GM18858 (cell line): Measurements from ENCODE around the gene SEMA4C.

Experiments
- ATAC-seq: cut with Tn5 transposase; IDR thresholded peaks from one replicate; pipeline ENCODE4 v1.9.1; 2021; ENCODE audit not compliant: unreplicated experiment

Gene SEMA4C

GRCh38 chr2:96869822-96870625, at the start of gene SEMA4C:
TSS of gene SEMA4C (minus strand) at chr2:96870080. CDS start at chr2:96867886, 2,194 bp downstream.
- ATAC-seq, result no peak

GRCh38 chr2:96918754-96919550, 49.1 kb upstream of the SEMA4C start:
- no peak for ATAC-seq

- no peak for ATAC-seq
Observed at GRCh38 chr2:96918092-96918753, 48.3 kb upstream of the SEMA4C start.

GRCh38 chr2:96916646-96917543, 47.0 kb upstream of the SEMA4C start:
- no peak for ATAC-seq

GRCh38 chr2:96916156-96916630, 46.3 kb upstream of the SEMA4C start:
- ATAC-seq, result no peak

- ATAC-seq, result no peak
Observed at GRCh38 chr2:96914332-96914731, 44.5 kb upstream of the SEMA4C start.

GRCh38 chr2:96913398-96914202, 43.7 kb upstream of the SEMA4C start:
- ATAC-seq, result no peak

- no peak for ATAC-seq
Observed at GRCh38 chr2:96913117-96913397, 43.2 kb upstream of the SEMA4C start.

GRCh38 chr2:96912346-96913116, 42.7 kb upstream of the SEMA4C start:
- ATAC-seq, result no peak

GRCh38 chr2:96909611-96910021, 39.7 kb upstream of the SEMA4C start:
- ATAC-seq, result no peak

GRCh38 chr2:96907115-96908041, 37.5 kb upstream of the SEMA4C start:
- ATAC-seq, result no peak

GRCh38 chr2:96906729-96907114, 36.8 kb upstream of the SEMA4C start:
- ATAC-seq, result no peak

- ATAC-seq, result no peak
Observed at GRCh38 chr2:96903815-96904214, 33.9 kb upstream of the SEMA4C start.

GRCh38 chr2:96903318-96903717, 33.4 kb upstream of the SEMA4C start:
- ATAC-seq, result no peak

GRCh38 chr2:96900237-96900636, 30.4 kb upstream of the SEMA4C start:
- no peak for ATAC-seq

- no peak for ATAC-seq
Observed at GRCh38 chr2:96899413-96899741, 29.5 kb upstream of the SEMA4C start.

- ATAC-seq, result no peak
Observed at GRCh38 chr2:96898641-96899412, 28.9 kb upstream of the SEMA4C start.

GRCh38 chr2:96898135-96898505, 28.2 kb upstream of the SEMA4C start:
- no peak for ATAC-seq
